Stomach (tissue), 9 donors: ENCODE measurements around the gene ZNF776. TPM values are rescaled to one million over a fixed set of nuclear protein-coding genes. Genes with fewer than 3 reads are reported as not detected.
"Not testable (repeated sequence)": the region's sequence is repeated elsewhere in the genome, so short reads cannot be mapped to it uniquely, and the experiment has no call there.

ENCODE experiments used
- DNase-seq, 2 donors: peaks; one replicate each; pipeline versions ENCODE4 v3.0.0 to v3.0.0-alpha.2; 2013 to 2019
- H3K27ac ChIP-seq, 5 donors: fragments of 200-600 bp in 4 of 5; sonication (generic) in 4 of 5; one replicate each; pipeline ENCODE4 v1.5.1; 2013 to 2019; ENCODE audit warnings: mild to moderate bottlenecking in 1 of 5, moderate library complexity in 1 of 5
- H3K27me3 ChIP-seq, 3 donors: fragments of 200-600 bp; sonication (generic); one replicate each; pipeline ENCODE4 v1.5.1; 2017 to 2019; ENCODE audit warnings: mixed run types in 1 of 3
- H3K36me3 ChIP-seq, 4 donors: fragments of 200-600 bp; sonication (generic); 1 replicate in 3 of 4; 2 replicates in 1 of 4; pipeline ENCODE4 v1.5.1; 2016 to 2019
- H3K4me1 ChIP-seq, 4 donors: fragments of 200-600 bp; sonication (generic); one replicate each; pipeline ENCODE4 v1.5.1; 2016 to 2019
- H3K4me3 ChIP-seq, 4 donors: fragments of 200-600 bp; sonication (generic) in 3 of 4; one replicate each; pipeline ENCODE4 v1.5.1; 2016 to 2019; ENCODE audit warnings: mild to moderate bottlenecking in 1 of 4
- H3K9me3 ChIP-seq, 4 donors: fragments of 200-600 bp; sonication (generic); one replicate each; pipeline ENCODE4 v1.5.1; 2016 to 2019
- CTCF ChIP-seq, 7 experiments: fragments of 450-650 bp in 4 of 7; fragments of 200-600 bp in 3 of 7; sonication (generic) in 3 of 7; IDR thresholded peaks; one replicate each; pipeline ENCODE4 v1.5.1; 2016 to 2019; ENCODE audit warnings: antibody characterized with exemption in 7 of 7, control low read depth in 2 of 7, mild to moderate bottlenecking in 1 of 7
- EP300 ChIP-seq: sonication (generic); formaldehyde crosslinking; IDR thresholded peaks from one replicate; pipeline ENCODE4 v1.6.1; 2017; ENCODE audit warnings: antibody characterized with exemption
- POLR2A ChIP-seq, 4 donors: fragments of 450-650 bp; IDR thresholded peaks; one replicate each; pipeline ENCODE4 v1.6.1; 2016; ENCODE audit warnings: antibody characterized with exemption in 4 of 4, control low read depth in 2 of 4, mild to moderate bottlenecking in 1 of 4, moderate library complexity in 1 of 4
- POLR2AphosphoS5 ChIP-seq, 3 donors: sonication (generic); formaldehyde crosslinking; IDR thresholded peaks; one replicate each; pipeline ENCODE4 v1.6.1; 2016; ENCODE audit warnings: antibody characterized with exemption in 3 of 3
- WGBS, 5 donors: extraction: QIAGEN DNeasy Blood & Tissue Kit in 3 of 5; methylation state at CpG; one replicate each; pipeline versions ENCODE4 v1.1.5 to v1.1.7; 2013 to 2018; 5-methylcytosine and 5-hydroxymethylcytosine counted together
- intact Hi-C: fragments of 100-400 bp; cut with DNase I; formaldehyde crosslinking; loops from one replicate; pipeline ENCODE4 v1.15.1; 2023; ENCODE audit warnings: low total_unique reads
- polyA plus RNA-seq, 3 donors: library from polyadenylated mRNA; stranded (reverse); fragments of 200-250 nt; gene quantifications; one replicate each; pipeline ENCODE4 v1.2.3, GENCODE V29; 2013
- total RNA-seq, 5 donors: library from RNA; depleted of rRNA; stranded (reverse); fragments of >200 nt; gene quantifications; one replicate each; pipeline versions ENCODE4 v1.1.0 to v1.2.3, GENCODE V29; 2014 to 2016
- donor health status: healthy with polysubstance abuse.
- donor health status: Bipolar disorder and iron deficiency.
- donor health status: healthy.

ZNF776 gene
- total and polyA plus RNA-seq, 8 donors: 1.9 to 72.0 (median 19.2) TPM

GRCh38 chr19:57738320-57738719 lies 8.3 kb upstream of the ZNF776 start:
- 6 to 11% (median 10%) methylated on average over 10 of the region's 10 CpGs for WGBS, 5 donors
- intact Hi-C loops, H3K36me3 ChIP-seq, H3K27me3 ChIP-seq, H3K4me3 ChIP-seq, H3K4me1 ChIP-seq, H3K27ac ChIP-seq: not testable (repeated sequence)
- TF ChIP-seq POLR2AphosphoS5 (IDR thresholded peaks at IDR 0.05): peak in 1 of 3 donors; percentile 8
- peak in 5 of 7 experiments; percentile 45 to 64 (median 51) for TF ChIP-seq CTCF (IDR thresholded peaks at IDR 0.05)
- H3K9me3 ChIP-seq: peaks cover 0 to 82% (median 31%) of the 10 kb centered on the region in 4 donors
- peak; percentile 59 to 70 for DNase-seq

- H3K4me1 ChIP-seq, intact Hi-C loops, H3K27ac ChIP-seq, DNase-seq, H3K27me3 ChIP-seq, H3K36me3 ChIP-seq, H3K4me3 ChIP-seq: not testable (repeated sequence)
- peaks cover 0 to 82% (median 28%) of the 10 kb centered on the region in 4 donors for H3K9me3 ChIP-seq
- 90 to 94% (median 92%) methylated on average over 7 of the region's 7 CpGs for WGBS, 5 donors
Observed at GRCh38 chr19:57738770-57739169, 7.8 kb upstream of the ZNF776 start.

GRCh38 chr19:57747472-57747807 lies 825 bp downstream of the ZNF776 start:
- H3K27ac ChIP-seq: peak overlapping the region in 1 of 5 donors; percentile 86
- H3K36me3 ChIP-seq: peaks cover 41 to 46% (median 44%) of the 10 kb centered on the region in 4 donors
- H3K27me3 ChIP-seq: no peaks in the 10 kb centered on the region
- peaks cover 26 to 63% (median 48%) of the 10 kb centered on the region in 4 donors for H3K9me3 ChIP-seq
- peak overlapping the region; percentile 70 to 92 (median 87) for H3K4me3 ChIP-seq
- 27 to 46% (median 38%) methylated on average over 6 of the region's 6 CpGs for WGBS, 5 donors
- peaks cover 9 to 22% (median 16%) of the 10 kb centered on the region in 4 donors for H3K4me1 ChIP-seq
- peak in 1 of 2 donors; percentile 15 for DNase-seq
- TF ChIP-seq POLR2AphosphoS5 (IDR thresholded peaks at IDR 0.05): no peak
- TF ChIP-seq CTCF (IDR thresholded peaks at IDR 0.05): no peak
- TF ChIP-seq EP300: no peak
- TF ChIP-seq POLR2A (IDR thresholded peaks at IDR 0.05): no peak
- intact Hi-C loops: no loop called here

GRCh38 chr19:57748029-57748428 lies 1.4 kb downstream of the ZNF776 start:
- Histone ChIP-seq H3K27me3 (no peaks in the 10 kb centered on the region), H3K27ac (no peak overlapping the region), H3K4me3 (peak overlapping the region; percentile 70 to 92 (median 87)), H3K9me3 (peaks cover 32 to 65% (median 54%) of the 10 kb centered on the region in 4 donors), H3K4me1 (peaks cover 9 to 22% (median 16%) of the 10 kb centered on the region in 4 donors), H3K36me3 (peaks cover 47 to 52% (median 50%) of the 10 kb centered on the region in 4 donors)
- 92 to 97% (median 96%) methylated on average over 3 of the region's 3 CpGs for WGBS, 5 donors
- TF ChIP-seq EP300 (no peak), POLR2AphosphoS5 (IDR thresholded peaks at IDR 0.05) (no peak), POLR2A (IDR thresholded peaks at IDR 0.05) (no peak), CTCF (IDR thresholded peaks at IDR 0.05) (no peak)
- DNase-seq: no peak
- intact Hi-C loops: no loop called here

GRCh38 chr19:57754091-57754673 lies 7.6 kb downstream of the ZNF776 start:
- Histone ChIP-seq H3K4me1 (peaks cover 0 to under 1% (median 0%) of the 10 kb centered on the region in 4 donors), H3K36me3 (peaks cover 77 to 100% (median 99%) of the 10 kb centered on the region in 4 donors), H3K27ac (no peak overlapping the region), H3K9me3 (peaks cover 52 to 100% (median 99%) of the 10 kb centered on the region in 4 donors), H3K4me3 (no peak overlapping the region), H3K27me3 (no peaks in the 10 kb centered on the region)
- TF ChIP-seq POLR2AphosphoS5 (IDR thresholded peaks at IDR 0.05): no peak
- TF ChIP-seq CTCF (IDR thresholded peaks at IDR 0.05): no peak
- no peak for TF ChIP-seq POLR2A (IDR thresholded peaks at IDR 0.05)
- TF ChIP-seq EP300: no peak
- WGBS, 5 donors: 94 to 98% (median 97%) methylated on average over 10 of the region's 10 CpGs
- no peak for DNase-seq
- intact Hi-C loops: no loop called here
